A549 (cell line): ENCODE results near the gene BCDIN3D.
"Not testable (repeated sequence)": the region's sequence is repeated elsewhere in the genome, so short reads cannot be mapped to it uniquely, and the experiment has no call there.

Experiments
- EP300 ChIP-seq, 2 experiments: fragments of >200 bp; sonication (Bioruptor Twin); formaldehyde crosslinking; IDR thresholded peaks; 2 replicates in 1 of 2; 3 replicates in 1 of 2; pipeline ENCODE4 v1.6.1; 2016 to 2017
- KDM5A ChIP-seq: fragments of 200-600 bp; sonication (generic); IDR thresholded peaks from 2 replicates; pipeline ENCODE4 v1.6.1; 2016; ENCODE audit warnings: antibody characterized with exemption, mild to moderate bottlenecking
- MYC ChIP-seq: IDR thresholded peaks from 2 replicates; pipeline ENCODE4 v1.6.1; 2012; ENCODE audit warnings: mild to moderate bottlenecking, inconsistent platforms, low read length, improper control_type of control experiment, borderline replicate concordance
- POLR2A ChIP-seq: IDR thresholded peaks from 2 replicates; pipeline ENCODE4 v1.6.1; 2012; ENCODE audit warnings: mild to moderate bottlenecking, low read length
- RAD21 ChIP-seq, 2 experiments: fragments of >200 bp in 1 of 2; sonication (Bioruptor Twin) in 1 of 2; formaldehyde crosslinking in 1 of 2; IDR thresholded peaks in 1 of 2; conservative IDR thresholded peaks in 1 of 2; 2 replicates in 1 of 2; 3 replicates in 1 of 2; pipeline ENCODE4 v1.6.1; 2012 to 2018; ENCODE audit warnings: inconsistent platforms in 1 of 2
- ZNF302 ChIP-seq: fragments of 250-450 bp; sonication (Bioruptor Pico); IDR thresholded peaks from 2 replicates; pipeline ENCODE4 v1.9.0; 2021; ENCODE audit warnings: inconsistent platforms, mild to moderate bottlenecking, moderate library complexity
- TF ChIP-seq, protein P1 (sequence below): fragments of >200 bp; sonication (Bioruptor Twin); formaldehyde crosslinking; IDR thresholded peaks from 3 replicates; pipeline ENCODE4 v1.5.1; 2016
- TF ChIP-seq, protein P2 (sequence below): fragments of 200-600 bp; sonication (generic); IDR thresholded peaks from 2 replicates; pipeline ENCODE4 v1.6.1; 2016; ENCODE audit warnings: antibody characterized with exemption, mild to moderate bottlenecking, moderate library complexity

DNA sequence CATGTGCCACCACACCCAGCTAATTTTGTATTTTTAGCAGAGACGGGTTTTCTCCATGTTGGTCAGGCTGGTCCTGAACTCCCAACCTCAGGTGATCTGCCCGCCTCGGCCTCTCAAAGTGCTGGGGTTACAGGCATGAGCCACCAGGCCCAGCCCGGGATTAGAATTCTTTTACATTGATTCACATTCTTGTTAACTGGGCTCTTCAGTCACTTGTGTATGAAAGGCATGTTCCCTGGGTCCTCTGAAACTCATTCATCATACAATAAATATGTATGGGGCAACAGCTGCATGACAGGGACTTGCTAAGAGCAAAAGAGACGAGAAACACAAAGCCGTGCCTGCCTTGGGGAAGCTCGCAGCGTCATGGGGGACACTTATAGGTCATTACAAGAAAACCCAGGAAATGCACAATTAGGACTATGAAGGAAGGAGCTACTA lies 28.9 kb upstream of the BCDIN3D start:
- TF ChIP-seq, protein P1, sequence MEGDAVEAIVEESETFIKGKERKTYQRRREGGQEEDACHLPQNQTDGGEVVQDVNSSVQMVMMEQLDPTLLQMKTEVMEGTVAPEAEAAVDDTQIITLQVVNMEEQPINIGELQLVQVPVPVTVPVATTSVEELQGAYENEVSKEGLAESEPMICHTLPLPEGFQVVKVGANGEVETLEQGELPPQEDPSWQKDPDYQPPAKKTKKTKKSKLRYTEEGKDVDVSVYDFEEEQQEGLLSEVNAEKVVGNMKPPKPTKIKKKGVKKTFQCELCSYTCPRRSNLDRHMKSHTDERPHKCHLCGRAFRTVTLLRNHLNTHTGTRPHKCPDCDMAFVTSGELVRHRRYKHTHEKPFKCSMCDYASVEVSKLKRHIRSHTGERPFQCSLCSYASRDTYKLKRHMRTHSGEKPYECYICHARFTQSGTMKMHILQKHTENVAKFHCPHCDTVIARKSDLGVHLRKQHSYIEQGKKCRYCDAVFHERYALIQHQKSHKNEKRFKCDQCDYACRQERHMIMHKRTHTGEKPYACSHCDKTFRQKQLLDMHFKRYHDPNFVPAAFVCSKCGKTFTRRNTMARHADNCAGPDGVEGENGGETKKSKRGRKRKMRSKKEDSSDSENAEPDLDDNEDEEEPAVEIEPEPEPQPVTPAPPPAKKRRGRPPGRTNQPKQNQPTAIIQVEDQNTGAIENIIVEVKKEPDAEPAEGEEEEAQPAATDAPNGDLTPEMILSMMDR = not testable (repeated sequence)
- not testable (repeated sequence) for TF ChIP-seq KDM5A; EP300 (IDR thresholded peaks at IDR 0.05); RAD21 (conservative IDR thresholded peaks at IDR 0.05 in 1 of 2, IDR thresholded peaks at IDR 0.05 in 1 of 2); MYC; POLR2A; ZNF302 (CRISPR knock-in tag)
- TF ChIP-seq, protein P2, sequence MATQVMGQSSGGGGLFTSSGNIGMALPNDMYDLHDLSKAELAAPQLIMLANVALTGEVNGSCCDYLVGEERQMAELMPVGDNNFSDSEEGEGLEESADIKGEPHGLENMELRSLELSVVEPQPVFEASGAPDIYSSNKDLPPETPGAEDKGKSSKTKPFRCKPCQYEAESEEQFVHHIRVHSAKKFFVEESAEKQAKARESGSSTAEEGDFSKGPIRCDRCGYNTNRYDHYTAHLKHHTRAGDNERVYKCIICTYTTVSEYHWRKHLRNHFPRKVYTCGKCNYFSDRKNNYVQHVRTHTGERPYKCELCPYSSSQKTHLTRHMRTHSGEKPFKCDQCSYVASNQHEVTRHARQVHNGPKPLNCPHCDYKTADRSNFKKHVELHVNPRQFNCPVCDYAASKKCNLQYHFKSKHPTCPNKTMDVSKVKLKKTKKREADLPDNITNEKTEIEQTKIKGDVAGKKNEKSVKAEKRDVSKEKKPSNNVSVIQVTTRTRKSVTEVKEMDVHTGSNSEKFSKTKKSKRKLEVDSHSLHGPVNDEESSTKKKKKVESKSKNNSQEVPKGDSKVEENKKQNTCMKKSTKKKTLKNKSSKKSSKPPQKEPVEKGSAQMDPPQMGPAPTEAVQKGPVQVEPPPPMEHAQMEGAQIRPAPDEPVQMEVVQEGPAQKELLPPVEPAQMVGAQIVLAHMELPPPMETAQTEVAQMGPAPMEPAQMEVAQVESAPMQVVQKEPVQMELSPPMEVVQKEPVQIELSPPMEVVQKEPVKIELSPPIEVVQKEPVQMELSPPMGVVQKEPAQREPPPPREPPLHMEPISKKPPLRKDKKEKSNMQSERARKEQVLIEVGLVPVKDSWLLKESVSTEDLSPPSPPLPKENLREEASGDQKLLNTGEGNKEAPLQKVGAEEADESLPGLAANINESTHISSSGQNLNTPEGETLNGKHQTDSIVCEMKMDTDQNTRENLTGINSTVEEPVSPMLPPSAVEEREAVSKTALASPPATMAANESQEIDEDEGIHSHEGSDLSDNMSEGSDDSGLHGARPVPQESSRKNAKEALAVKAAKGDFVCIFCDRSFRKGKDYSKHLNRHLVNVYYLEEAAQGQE = not testable (repeated sequence)
